Measurements from ENCODE around the gene STRN3. TPM values are rescaled to one million over a fixed set of nuclear protein-coding genes. Genes with fewer than 3 reads are reported as not detected.
"Not testable (repeated sequence)": the region's sequence is repeated elsewhere in the genome, so short reads cannot be mapped to it uniquely, and the experiment has no call there.

Gene STRN3
- total RNA-seq, 2 experiments from 2014 or later: 25.2 to 37.0 TPM

DNA sequence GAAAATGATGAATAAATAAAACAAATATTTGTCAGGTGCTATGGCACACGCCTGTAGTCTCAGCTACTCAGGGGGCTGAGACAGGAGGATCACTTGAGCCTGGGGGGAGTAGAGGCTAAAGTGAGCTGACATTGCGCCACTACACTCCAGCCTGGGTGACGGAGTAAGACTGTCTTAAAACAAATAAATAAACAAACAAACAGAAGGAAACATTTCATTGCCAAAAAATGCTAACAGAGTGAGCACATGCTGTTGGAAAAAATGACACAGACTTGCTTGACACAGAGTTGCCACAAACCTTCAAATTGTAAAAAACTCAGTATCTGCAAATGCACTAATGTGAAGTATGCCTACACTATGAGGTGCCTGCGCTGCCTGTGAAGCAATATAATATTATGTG lies 51.6 kb downstream of the STRN3 start:
- no peak for TF ChIP-seq EZH2phosphoT487 (IDR thresholded peaks at IDR 0.05; ENCODE audit: borderline replicate concordance, low read depth, low read length)
- TF ChIP-seq, protein P1, sequence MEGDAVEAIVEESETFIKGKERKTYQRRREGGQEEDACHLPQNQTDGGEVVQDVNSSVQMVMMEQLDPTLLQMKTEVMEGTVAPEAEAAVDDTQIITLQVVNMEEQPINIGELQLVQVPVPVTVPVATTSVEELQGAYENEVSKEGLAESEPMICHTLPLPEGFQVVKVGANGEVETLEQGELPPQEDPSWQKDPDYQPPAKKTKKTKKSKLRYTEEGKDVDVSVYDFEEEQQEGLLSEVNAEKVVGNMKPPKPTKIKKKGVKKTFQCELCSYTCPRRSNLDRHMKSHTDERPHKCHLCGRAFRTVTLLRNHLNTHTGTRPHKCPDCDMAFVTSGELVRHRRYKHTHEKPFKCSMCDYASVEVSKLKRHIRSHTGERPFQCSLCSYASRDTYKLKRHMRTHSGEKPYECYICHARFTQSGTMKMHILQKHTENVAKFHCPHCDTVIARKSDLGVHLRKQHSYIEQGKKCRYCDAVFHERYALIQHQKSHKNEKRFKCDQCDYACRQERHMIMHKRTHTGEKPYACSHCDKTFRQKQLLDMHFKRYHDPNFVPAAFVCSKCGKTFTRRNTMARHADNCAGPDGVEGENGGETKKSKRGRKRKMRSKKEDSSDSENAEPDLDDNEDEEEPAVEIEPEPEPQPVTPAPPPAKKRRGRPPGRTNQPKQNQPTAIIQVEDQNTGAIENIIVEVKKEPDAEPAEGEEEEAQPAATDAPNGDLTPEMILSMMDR (conservative IDR thresholded peaks at IDR 0.05; ENCODE audit: low read length): no peak
- CTCF ChIA-PET (ENCODE audit: unreplicated experiment): no interaction called here
- H3K4me1 ChIP-seq (ENCODE audit: insufficient read depth, low read length, poor library complexity, severe bottlenecking): no peaks in the 10 kb centered on the region
- POLR2A ChIA-PET: interaction anchor here (0.6 kb wide), 2 partner anchors 13 to 376 kb away, joined by 3 to 4 read pairs; no protein-coding TSS in a partner anchor
- H3K27ac ChIP-seq (ENCODE audit: low read depth, low read length, poor library complexity, severe bottlenecking): no peak overlapping the region
- H3K36me3 ChIP-seq (ENCODE audit: insufficient read depth, low read length): peaks cover 13% of the 10 kb centered on the region; the same call in 1 of the 2 replicates
- BruUV-seq (replicated peaks): no TSS peak
- H2AFZ ChIP-seq (ENCODE audit: low read length): no peak overlapping the region
- intact Hi-C loops (cut with micrococcal nuclease; ENCODE audit: unreplicated experiment): no loop called here
- peaks cover 8% of the 10 kb centered on the region; the same call in 1 of the 2 replicates for H3K9me3 ChIP-seq (ENCODE audit: low read length)
- peaks cover 99% of the 10 kb centered on the region for H3K79me2 ChIP-seq (ENCODE audit: insufficient read depth, low read depth, low read length)
- no peak for DNase-seq (ENCODE audit: low spot score)
- no peak overlapping the region for H3K4me2 ChIP-seq (ENCODE audit: low read length)
- H3K9me2 ChIP-seq (ENCODE audit: insufficient read depth, low read length): no peaks in the 10 kb centered on the region
- H3K4me3 ChIP-seq (ENCODE audit: low read depth, low read length, poor library complexity, severe bottlenecking): no peak overlapping the region
- peaks cover 7% of the 10 kb centered on the region; the same call in 1 of the 2 replicates for H4K20me1 ChIP-seq (ENCODE audit: insufficient read depth, low read length)

DNA sequence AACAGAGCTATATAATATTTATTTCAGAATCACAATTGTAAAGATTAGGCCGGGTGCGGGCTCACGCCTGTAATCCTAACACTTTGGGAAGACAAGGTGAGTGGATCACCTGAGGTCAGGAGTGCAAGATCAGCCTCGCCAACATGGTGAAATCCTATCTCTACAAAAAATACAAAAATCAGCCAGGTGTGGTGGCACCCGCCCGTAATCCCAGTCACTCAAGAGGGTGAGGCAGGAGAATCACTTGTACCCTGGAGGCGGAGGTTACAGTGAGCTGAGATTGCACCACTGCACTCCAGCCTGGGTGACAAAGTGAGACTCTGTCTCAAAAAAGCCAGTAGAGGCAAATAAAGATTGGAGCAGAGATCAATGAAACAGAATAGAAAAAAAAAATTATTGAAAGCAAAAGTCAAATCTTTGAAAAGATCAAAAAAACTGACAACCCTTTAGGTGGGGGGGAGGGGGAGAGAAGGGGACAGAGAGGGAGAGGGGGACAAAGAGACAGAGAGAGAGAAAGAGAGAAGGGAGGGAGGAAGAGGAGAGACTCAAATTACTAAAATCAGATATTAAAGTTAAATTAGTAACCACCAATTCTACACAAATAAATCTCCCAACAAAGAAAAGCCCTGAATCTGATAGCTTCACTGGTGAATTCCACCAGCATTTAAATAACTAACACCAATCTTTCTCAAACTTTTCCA lies 53.1 kb downstream of the STRN3 start:
- ChIA-PET CTCF (ENCODE audit: unreplicated experiment) (no interaction called here), POLR2A (interaction anchor here (0.6 to 1.2 kb wide), 5 partner anchors 9 to 83 kb away, joined by 3 to 4 read pairs (median 3); no protein-coding TSS in a partner anchor)
- peaks cover 7% of the 10 kb centered on the region; the same call in 1 of the 2 replicates for H4K20me1 ChIP-seq (ENCODE audit: insufficient read depth, low read length)
- no peak overlapping the region for H3K27ac ChIP-seq (ENCODE audit: low read depth, low read length, poor library complexity, severe bottlenecking)
- no peak overlapping the region for H3K4me3 ChIP-seq (ENCODE audit: low read depth, low read length, poor library complexity, severe bottlenecking)
- no peak for TF ChIP-seq EZH2phosphoT487 (IDR thresholded peaks at IDR 0.05; ENCODE audit: borderline replicate concordance, low read depth, low read length)
- TF ChIP-seq, protein P1 (conservative IDR thresholded peaks at IDR 0.05; ENCODE audit: low read length): no peak
- no peaks in the 10 kb centered on the region for H3K4me1 ChIP-seq (ENCODE audit: insufficient read depth, low read length, poor library complexity, severe bottlenecking)
- peaks cover 96% of the 10 kb centered on the region for H3K79me2 ChIP-seq (ENCODE audit: insufficient read depth, low read depth, low read length)
- no peaks in the 10 kb centered on the region for H3K9me2 ChIP-seq (ENCODE audit: insufficient read depth, low read length)
- H3K36me3 ChIP-seq (ENCODE audit: insufficient read depth, low read length): peaks cover 13% of the 10 kb centered on the region; the same call in 1 of the 2 replicates
- DNase-seq (ENCODE audit: low spot score): no peak
- H3K9me3 ChIP-seq (ENCODE audit: low read length): peaks cover 11% of the 10 kb centered on the region; the same call in 1 of the 2 replicates
- intact Hi-C loops (cut with micrococcal nuclease; ENCODE audit: unreplicated experiment): no loop called here
- no peak overlapping the region for H2AFZ ChIP-seq (ENCODE audit: low read length)
- H3K4me2 ChIP-seq (ENCODE audit: low read length): no peak overlapping the region
- no TSS peak for BruUV-seq (replicated peaks)

DNA sequence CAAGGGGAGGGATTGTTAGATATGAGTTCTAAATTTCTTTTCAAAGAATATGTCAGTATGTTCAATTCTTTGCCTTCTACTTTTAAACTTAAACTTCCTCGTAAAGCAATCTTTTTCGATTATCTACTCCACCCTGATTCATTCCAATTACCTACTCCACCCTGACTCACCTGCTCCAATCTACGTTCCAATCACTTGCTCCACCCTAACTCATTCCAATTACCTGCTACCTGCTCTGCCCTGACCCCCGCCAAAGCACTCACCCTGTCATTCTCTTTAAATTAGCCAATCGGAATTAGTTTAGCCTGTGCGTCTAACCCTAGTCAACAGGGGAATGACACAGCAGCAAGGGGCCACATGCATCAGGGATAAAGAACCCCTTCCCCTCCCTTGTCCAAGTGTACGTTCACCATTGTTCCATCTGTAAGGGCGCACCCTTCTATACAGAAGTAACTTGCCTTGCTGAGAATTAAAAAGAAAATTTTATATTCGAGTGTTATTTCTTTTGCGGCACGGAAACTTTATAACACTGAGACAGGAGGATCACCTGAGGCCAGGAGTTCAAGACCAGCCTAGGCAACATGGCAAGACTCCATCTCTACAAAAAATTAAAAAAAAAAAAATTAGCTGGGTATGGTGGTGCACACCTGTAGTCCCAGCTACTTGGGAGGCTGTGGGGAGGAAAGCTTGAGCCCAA lies 54.0 kb downstream of the STRN3 start:
- H4K20me1 ChIP-seq (ENCODE audit: insufficient read depth, low read length); H3K4me2 ChIP-seq (ENCODE audit: low read length); H2AFZ ChIP-seq (ENCODE audit: low read length); intact Hi-C loops (cut with micrococcal nuclease; ENCODE audit: unreplicated experiment); H3K27ac ChIP-seq (ENCODE audit: low read depth, low read length, poor library complexity, severe bottlenecking); H3K4me3 ChIP-seq (ENCODE audit: low read depth, low read length, poor library complexity, severe bottlenecking); H3K4me1 ChIP-seq (ENCODE audit: insufficient read depth, low read length, poor library complexity, severe bottlenecking); BruUV-seq (replicated peaks); CTCF ChIA-PET (ENCODE audit: unreplicated experiment); DNase-seq (ENCODE audit: low spot score); H3K9me2 ChIP-seq (ENCODE audit: insufficient read depth, low read length): not testable (repeated sequence)
- Histone ChIP-seq H3K36me3 (ENCODE audit: insufficient read depth, low read length) (peaks cover 13% of the 10 kb centered on the region; the same call in 1 of the 2 replicates), H3K79me2 (ENCODE audit: insufficient read depth, low read depth, low read length) (peaks cover 96% of the 10 kb centered on the region), H3K9me3 (ENCODE audit: low read length) (peaks cover 15% of the 10 kb centered on the region; the same call in 1 of the 2 replicates)
- POLR2A ChIA-PET: interaction anchor here (0.6 to 1.2 kb wide), 5 partner anchors 10 to 148 kb away, joined by 3 to 4 read pairs (median 3); no protein-coding TSS in a partner anchor

Measured in OCI-LY7 (cell line).